ENCODE measurements around the gene HDHD5. TPM values are rescaled to one million over a fixed set of nuclear protein-coding genes. Genes with fewer than 3 reads are reported as not detected.

Gene HDHD5
- total and polyA plus RNA-seq, 10 of the 15 experiments (the other 5 are each of a cell fraction or from before 2014, with no cell fraction given), result 1.7 to 68.0 (median 49.9) TPM

DNA sequence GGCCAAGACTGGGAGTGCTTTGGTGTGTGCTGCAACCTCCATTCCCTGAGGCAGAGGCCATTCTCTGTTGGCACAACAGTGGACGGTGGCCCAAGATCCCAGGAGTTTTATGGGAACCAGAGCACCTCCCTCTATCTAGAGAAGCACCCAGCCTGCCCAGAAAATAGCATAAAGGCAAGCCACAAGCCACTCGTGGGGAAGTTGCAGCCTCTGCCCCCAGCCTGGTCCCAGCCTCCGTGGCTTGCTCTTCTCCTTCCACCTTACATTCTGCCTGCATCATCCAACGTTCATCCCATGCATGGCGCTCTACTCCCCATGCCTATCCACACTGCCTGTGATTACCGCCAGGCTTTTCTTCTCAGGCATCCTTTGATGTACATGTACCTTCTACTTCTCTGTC lies 58.5 kb downstream of the HDHD5 start:
- ChIA-PET SMC1A (ENCODE audit: uncharacterized antibody, unreplicated experiment) (no interaction called here), CTCF (no interaction called here), POLR2A (no interaction called here), RAD21 (ENCODE audit: unreplicated experiment) (no interaction called here)
- ATAC-seq, result no peak
- Histone ChIP-seq H2AFZ (ENCODE audit: control insufficient read depth, low read depth, low read length) (no peak overlapping the region), H3K9me3 (replicated peaks; ENCODE audit: control insufficient read depth, insufficient read depth, low read length) (no peaks in the 10 kb centered on the region), H4K20me1 (ENCODE audit: control insufficient read depth, insufficient read depth) (peaks cover 3% of the 10 kb centered on the region), H3K4me1 (ENCODE audit: control insufficient read depth, insufficient read depth, low read length) (peaks cover 19% of the 10 kb centered on the region), H3K27me3 (replicated peaks in 1 of 2; ENCODE audit: control insufficient read depth in 2 of 2, insufficient read depth in 2 of 2, low read length in 1 of 2) (no peaks in the 10 kb centered on the region), H3K9ac (ENCODE audit: control insufficient read depth, insufficient read depth, low read length) (no peak overlapping the region), H3K4me3 (no peak overlapping the region), H3K79me2 (ENCODE audit: control insufficient read depth, insufficient read depth, low read length) (no peaks in the 10 kb centered on the region), H3K27ac (ENCODE audit: control insufficient read depth, insufficient read depth) (no peak overlapping the region), H3K36me3 (ENCODE audit: control insufficient read depth in 2 of 2, insufficient read depth in 2 of 2, low read length in 1 of 2) (peaks cover 13 to 27% of the 10 kb centered on the region in 2 experiments), H3K4me2 (ENCODE audit: control insufficient read depth, insufficient read depth) (no peak overlapping the region)
- no peak for DNase-seq (ENCODE audit: low read depth, low spot score)
- intact Hi-C loops (cut with micrococcal nuclease; ENCODE audit: unreplicated experiment) (no loop called here), in situ Hi-C loops (cut with MboI) (no loop called here)
- no peak for FAIRE-seq
- no peak for TF ChIP-seq BCL11A (IDR thresholded peaks at IDR 0.05; ENCODE audit: low read depth, low read length)
- TF ChIP-seq, protein P1, sequence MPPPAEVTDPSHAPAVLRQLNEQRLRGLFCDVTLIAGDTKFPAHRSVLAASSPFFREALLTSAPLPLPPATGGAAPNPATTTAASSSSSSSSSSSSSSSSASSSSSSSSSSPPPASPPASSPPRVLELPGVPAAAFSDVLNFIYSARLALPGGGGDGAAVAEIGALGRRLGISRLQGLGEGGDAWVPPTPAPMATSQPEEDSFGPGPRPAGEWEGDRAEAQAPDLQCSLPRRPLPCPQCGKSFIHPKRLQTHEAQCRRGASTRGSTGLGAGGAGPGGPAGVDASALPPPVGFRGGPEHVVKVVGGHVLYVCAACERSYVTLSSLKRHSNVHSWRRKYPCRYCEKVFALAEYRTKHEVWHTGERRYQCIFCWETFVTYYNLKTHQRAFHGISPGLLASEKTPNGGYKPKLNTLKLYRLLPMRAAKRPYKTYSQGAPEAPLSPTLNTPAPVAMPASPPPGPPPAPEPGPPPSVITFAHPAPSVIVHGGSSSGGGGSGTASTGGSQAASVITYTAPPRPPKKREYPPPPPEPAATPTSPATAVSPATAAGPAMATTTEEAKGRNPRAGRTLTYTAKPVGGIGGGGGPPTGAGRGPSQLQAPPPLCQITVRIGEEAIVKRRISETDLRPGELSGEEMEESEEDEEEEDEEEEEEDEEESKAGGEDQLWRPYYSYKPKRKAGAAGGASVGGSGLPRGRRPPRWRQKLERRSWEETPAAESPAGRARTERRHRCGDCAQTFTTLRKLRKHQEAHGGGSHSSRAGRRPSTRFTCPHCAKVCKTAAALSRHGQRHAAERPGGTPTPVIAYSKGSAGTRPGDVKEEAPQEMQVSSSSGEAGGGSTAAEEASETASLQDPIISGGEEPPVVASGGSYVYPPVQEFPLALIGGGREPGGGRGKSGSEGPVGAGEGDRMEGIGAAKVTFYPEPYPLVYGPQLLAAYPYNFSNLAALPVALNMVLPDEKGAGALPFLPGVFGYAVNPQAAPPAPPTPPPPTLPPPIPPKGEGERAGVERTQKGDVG (CRISPR knock-in tag; IDR thresholded peaks at IDR 0.05), result no peak
- TF ChIP-seq, protein P2, sequence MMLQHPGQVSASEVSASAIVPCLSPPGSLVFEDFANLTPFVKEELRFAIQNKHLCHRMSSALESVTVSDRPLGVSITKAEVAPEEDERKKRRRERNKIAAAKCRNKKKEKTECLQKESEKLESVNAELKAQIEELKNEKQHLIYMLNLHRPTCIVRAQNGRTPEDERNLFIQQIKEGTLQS (IDR thresholded peaks at IDR 0.05; ENCODE audit: borderline replicate concordance, extremely low read depth, low read depth, low read length), result no peak
- no peak for TF ChIP-seq ASH2L (IDR thresholded peaks at IDR 0.05; ENCODE audit: borderline replicate concordance, low read depth)
- no peak for TF ChIP-seq CHD2 (IDR thresholded peaks at IDR 0.05; ENCODE audit: borderline replicate concordance, low read depth, low read length)
- no peak for TF ChIP-seq EP300 (IDR thresholded peaks at IDR 0.05; ENCODE audit: borderline replicate concordance in 1 of 2, control insufficient read depth in 1 of 2, low read depth in 2 of 2, low read length in 2 of 2)
- TF ChIP-seq, protein P3, sequence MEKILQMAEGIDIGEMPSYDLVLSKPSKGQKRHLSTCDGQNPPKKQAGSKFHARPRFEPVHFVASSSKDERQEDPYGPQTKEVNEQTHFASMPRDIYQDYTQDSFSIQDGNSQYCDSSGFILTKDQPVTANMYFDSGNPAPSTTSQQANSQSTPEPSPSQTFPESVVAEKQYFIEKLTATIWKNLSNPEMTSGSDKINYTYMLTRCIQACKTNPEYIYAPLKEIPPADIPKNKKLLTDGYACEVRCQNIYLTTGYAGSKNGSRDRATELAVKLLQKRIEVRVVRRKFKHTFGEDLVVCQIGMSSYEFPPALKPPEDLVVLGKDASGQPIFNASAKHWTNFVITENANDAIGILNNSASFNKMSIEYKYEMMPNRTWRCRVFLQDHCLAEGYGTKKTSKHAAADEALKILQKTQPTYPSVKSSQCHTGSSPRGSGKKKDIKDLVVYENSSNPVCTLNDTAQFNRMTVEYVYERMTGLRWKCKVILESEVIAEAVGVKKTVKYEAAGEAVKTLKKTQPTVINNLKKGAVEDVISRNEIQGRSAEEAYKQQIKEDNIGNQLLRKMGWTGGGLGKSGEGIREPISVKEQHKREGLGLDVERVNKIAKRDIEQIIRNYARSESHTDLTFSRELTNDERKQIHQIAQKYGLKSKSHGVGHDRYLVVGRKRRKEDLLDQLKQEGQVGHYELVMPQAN (conservative IDR thresholded peaks at IDR 0.05), result no peak
- TF ChIP-seq, protein P4, sequence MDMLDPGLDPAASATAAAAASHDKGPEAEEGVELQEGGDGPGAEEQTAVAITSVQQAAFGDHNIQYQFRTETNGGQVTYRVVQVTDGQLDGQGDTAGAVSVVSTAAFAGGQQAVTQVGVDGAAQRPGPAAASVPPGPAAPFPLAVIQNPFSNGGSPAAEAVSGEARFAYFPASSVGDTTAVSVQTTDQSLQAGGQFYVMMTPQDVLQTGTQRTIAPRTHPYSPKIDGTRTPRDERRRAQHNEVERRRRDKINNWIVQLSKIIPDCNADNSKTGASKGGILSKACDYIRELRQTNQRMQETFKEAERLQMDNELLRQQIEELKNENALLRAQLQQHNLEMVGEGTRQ (IDR thresholded peaks at IDR 0.05; ENCODE audit: borderline replicate concordance, low read depth, low read length), result no peak
- TF ChIP-seq TBL1XR1 (IDR thresholded peaks at IDR 0.05; ENCODE audit: low read depth, low read length), result no peak
- TF ChIP-seq NRF1 (conservative IDR thresholded peaks at IDR 0.05; ENCODE audit: low read depth, low read length), result no peak
- TF ChIP-seq EED (IDR thresholded peaks at IDR 0.05; ENCODE audit: low read depth), result no peak
- no peak for TF ChIP-seq RB1 (IDR thresholded peaks at IDR 0.05; ENCODE audit: borderline replicate concordance)
- no peak for TF ChIP-seq SP1 (IDR thresholded peaks at IDR 0.05; ENCODE audit: low read depth, low read length)
- TF ChIP-seq LARP7 (IDR thresholded peaks at IDR 0.05), result no peak
- TF ChIP-seq IKZF2 (IDR thresholded peaks at IDR 0.05), result no peak
- no peak for TF ChIP-seq EZH2 (IDR thresholded peaks at IDR 0.05; ENCODE audit: borderline replicate concordance, control insufficient read depth, low read depth, low read length)
- BruUV-seq (replicated peaks), result no TSS peak
- 79% methylated on average over 6 of the region's 6 CpGs for WGBS (ENCODE audit: insufficient coverage, insufficient replicate concordance, low lambda C conversion rate, missing lambda C conversion rate)
